CD14-positive monocyte (primary cell): Measurements from ENCODE around the gene SPTBN2. TPM values are rescaled to one million over a fixed set of nuclear protein-coding genes. Genes with fewer than 3 reads are reported as not detected.

Source experiments
- DNase-seq, 3 donors: peaks; one replicate each; pipeline ENCODE4 v3.0.0-alpha.2; 2011 to 2022
- H2AFZ ChIP-seq: 2 replicates; pipeline ENCODE4 v1.6.0; 2012; ENCODE audit warnings: mild to moderate bottlenecking, low read depth, low read length, inconsistent platforms; ENCODE audit not compliant: insufficient read depth, poor library complexity, severe bottlenecking
- H3K27ac ChIP-seq, 2 donors: 1 replicate in 1 of 2; 2 replicates in 1 of 2; pipeline ENCODE4 v1.5.1; 2012 to 2013; ENCODE audit warnings: low read length in 2 of 2, control low read depth in 1 of 2, inconsistent platforms in 1 of 2, low read depth in 1 of 2, mild to moderate bottlenecking in 1 of 2
- H3K27me3 ChIP-seq, 2 donors: one replicate each; pipeline versions ENCODE4 v1.6.0 to v1.6.1; 2011 to 2013; ENCODE audit warnings: low read length in 2 of 2; ENCODE audit not compliant: control insufficient read depth in 2 of 2, insufficient read depth in 2 of 2
- H3K36me3 ChIP-seq, 2 donors: replicated peaks in 1 of 2; 1 replicate in 1 of 2; 2 replicates in 1 of 2; pipeline versions ENCODE4 v1.5.1 to v1.6.1; 2012 to 2013; ENCODE audit warnings: low read length in 2 of 2, control low read depth in 1 of 2, inconsistent platforms in 1 of 2, mild to moderate bottlenecking in 1 of 2; ENCODE audit not compliant: insufficient read depth in 2 of 2, control insufficient read depth in 1 of 2
- H3K4me1 ChIP-seq, 2 donors: 1 replicate in 1 of 2; 2 replicates in 1 of 2; pipeline versions ENCODE4 v1.5.1 to v1.6.1; 2012 to 2013; ENCODE audit warnings: low read length in 2 of 2, control low read depth in 1 of 2, inconsistent platforms in 1 of 2, mild to moderate bottlenecking in 1 of 2, moderate library complexity in 1 of 2; ENCODE audit not compliant: insufficient read depth in 2 of 2, control insufficient read depth in 1 of 2
- H3K4me2 ChIP-seq: replicated peaks from 2 replicates; pipeline ENCODE3; 2012; ENCODE audit warnings: low read length, moderate library complexity, mild to moderate bottlenecking; ENCODE audit not compliant: poor library complexity, severe bottlenecking; ENCODE audit errors: extremely low read depth
- H3K4me3 ChIP-seq, 3 experiments: fragments of 200-600 bp in 1 of 3; sonication (generic) in 1 of 3; replicated peaks in 1 of 3; 1 replicate in 2 of 3; 2 replicates in 1 of 3; pipeline ENCODE4 v1.5.1; 2011 to 2013; ENCODE audit warnings: low read length in 3 of 3, mild to moderate bottlenecking in 3 of 3, control low read depth in 2 of 3, low read depth in 2 of 3, inconsistent platforms in 1 of 3, moderate library complexity in 1 of 3
- H3K79me2 ChIP-seq: 2 replicates; pipeline ENCODE4 v1.6.0; 2012; ENCODE audit warnings: mild to moderate bottlenecking, control low read depth, inconsistent platforms, low read length, moderate library complexity; ENCODE audit not compliant: insufficient read depth
- H3K9ac ChIP-seq: 2 replicates; pipeline ENCODE4 v1.6.0; 2017; ENCODE audit warnings: low read length, mild to moderate bottlenecking; ENCODE audit not compliant: insufficient read depth, poor library complexity, severe bottlenecking
- H3K9me3 ChIP-seq, 2 donors: replicated peaks in 1 of 2; 1 replicate in 1 of 2; 2 replicates in 1 of 2; pipeline versions ENCODE4 v1.5.1 to v1.6.1; 2012 to 2013; ENCODE audit warnings: low read length in 2 of 2, control low read depth in 1 of 2; ENCODE audit not compliant: control insufficient read depth in 1 of 2, insufficient read depth in 1 of 2
- H4K20me1 ChIP-seq: 2 replicates; pipeline ENCODE4 v1.6.0; 2012; ENCODE audit warnings: mild to moderate bottlenecking, low read length, control low read depth, moderate library complexity; ENCODE audit not compliant: insufficient read depth
- H3K27ac Mint-ChIP-seq, 7 donors: one replicate each; pipeline ENCODE4 v1.8.0; 2020; ENCODE audit warnings: mild to moderate bottlenecking in 7 of 7, mixed read lengths in 7 of 7, moderate library complexity in 6 of 7, inconsistent platforms in 2 of 7
- H3K27me3 Mint-ChIP-seq, 3 donors: one replicate each; pipeline ENCODE4 v1.8.0; 2021 to 2022; ENCODE audit warnings: low read depth in 3 of 3, mild to moderate bottlenecking in 3 of 3, mixed read lengths in 3 of 3, moderate library complexity in 3 of 3, inconsistent platforms in 1 of 3
- H3K36me3 Mint-ChIP-seq, 2 donors: one replicate each; pipeline ENCODE4 v1.8.0; 2020; ENCODE audit warnings: mixed read lengths in 2 of 2, inconsistent platforms in 1 of 2, mild to moderate bottlenecking in 1 of 2
- H3K4me1 Mint-ChIP-seq: one replicate; pipeline ENCODE4 v1.8.0; 2020; ENCODE audit warnings: mild to moderate bottlenecking, mixed read lengths
- H3K4me3 Mint-ChIP-seq, 2 donors: one replicate each; pipeline ENCODE4 v1.8.0; 2020; ENCODE audit warnings: mild to moderate bottlenecking in 2 of 2, mixed read lengths in 2 of 2, moderate library complexity in 1 of 2
- H3K9me3 Mint-ChIP-seq, 7 donors: one replicate each; pipeline ENCODE4 v1.8.0; 2020 to 2022; ENCODE audit warnings: mixed read lengths in 7 of 7, mild to moderate bottlenecking in 6 of 7, moderate library complexity in 6 of 7, inconsistent platforms in 2 of 7
- WGBS: methylation state at CpG from one replicate; pipeline ENCODE4 v1.1.5; 2013; ENCODE audit warnings: missing lambda C conversion rate; ENCODE audit not compliant: insufficient coverage; 5-methylcytosine and 5-hydroxymethylcytosine counted together
- intact Hi-C, 2 donors: fragments of 100-400 bp; cut with micrococcal nuclease; formaldehyde crosslinking; loops; one replicate each; pipeline versions ENCODE4 v1.15.0 to v1.15.1; 2023
- polyA plus RNA-seq, 3 donors: library from polyadenylated mRNA; depleted of rRNA in 1 of 3; unstranded in 2 of 3; stranded (reverse) in 1 of 3; fragments of 300-500 nt in 2 of 3; fragments of >200 nt in 1 of 3; fragmentation: Illumina TruSeq in 2 of 3; gene quantifications; 1 replicate in 2 of 3; 2 replicates in 1 of 3; pipeline ENCODE4 v1.2.3, GENCODE V29; 2012 to 2021
- TF ChIP-seq, protein P1 (sequence below): fragments of 200-600 bp; IDR thresholded peaks from one replicate; pipeline ENCODE4 v1.8.0; 2022; ENCODE audit warnings: antibody characterized with exemption, mild to moderate bottlenecking

The SPTBN2 gene
- polyA plus RNA-seq, 3 donors = not detected

DNA sequence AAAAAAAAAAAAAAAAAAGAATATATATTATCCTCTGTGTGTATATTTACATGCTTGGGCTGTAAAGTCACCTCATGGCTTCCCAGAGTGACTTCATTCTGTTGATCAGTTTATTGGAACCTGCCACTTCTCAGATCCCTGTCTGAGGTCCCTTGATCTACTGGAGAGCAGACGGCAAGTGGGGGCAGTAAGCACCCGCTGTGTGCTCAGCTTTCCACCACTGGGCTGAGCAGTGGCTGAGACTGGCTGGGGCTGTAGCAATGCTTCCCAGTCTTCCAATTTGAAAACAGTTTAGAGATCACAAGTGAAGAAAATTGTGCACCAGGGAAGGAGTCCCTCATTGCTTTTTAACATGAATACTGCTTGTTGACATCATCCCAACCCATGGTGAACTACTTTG is 44.4 kb downstream of the SPTBN2 start:
- TF ChIP-seq, protein P1, sequence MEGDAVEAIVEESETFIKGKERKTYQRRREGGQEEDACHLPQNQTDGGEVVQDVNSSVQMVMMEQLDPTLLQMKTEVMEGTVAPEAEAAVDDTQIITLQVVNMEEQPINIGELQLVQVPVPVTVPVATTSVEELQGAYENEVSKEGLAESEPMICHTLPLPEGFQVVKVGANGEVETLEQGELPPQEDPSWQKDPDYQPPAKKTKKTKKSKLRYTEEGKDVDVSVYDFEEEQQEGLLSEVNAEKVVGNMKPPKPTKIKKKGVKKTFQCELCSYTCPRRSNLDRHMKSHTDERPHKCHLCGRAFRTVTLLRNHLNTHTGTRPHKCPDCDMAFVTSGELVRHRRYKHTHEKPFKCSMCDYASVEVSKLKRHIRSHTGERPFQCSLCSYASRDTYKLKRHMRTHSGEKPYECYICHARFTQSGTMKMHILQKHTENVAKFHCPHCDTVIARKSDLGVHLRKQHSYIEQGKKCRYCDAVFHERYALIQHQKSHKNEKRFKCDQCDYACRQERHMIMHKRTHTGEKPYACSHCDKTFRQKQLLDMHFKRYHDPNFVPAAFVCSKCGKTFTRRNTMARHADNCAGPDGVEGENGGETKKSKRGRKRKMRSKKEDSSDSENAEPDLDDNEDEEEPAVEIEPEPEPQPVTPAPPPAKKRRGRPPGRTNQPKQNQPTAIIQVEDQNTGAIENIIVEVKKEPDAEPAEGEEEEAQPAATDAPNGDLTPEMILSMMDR = no peak
- no peak overlapping the region for H3K27ac Mint-ChIP-seq
- Histone ChIP-seq H3K4me2 (no peak overlapping the region), H4K20me1 (no peaks in the 10 kb centered on the region), H3K4me1 (no peaks in the 10 kb centered on the region), H3K4me3 (no peak overlapping the region), H2AFZ (no peak overlapping the region), H3K27ac (no peak overlapping the region), H3K36me3 (no peaks in the 10 kb centered on the region), H3K9ac (no peak overlapping the region), H3K9me3 (no peaks in the 10 kb centered on the region), H3K79me2 (no peaks in the 10 kb centered on the region), H3K27me3 (no peaks in the 10 kb centered on the region)
- H3K4me1 Mint-ChIP-seq = no peaks in the 10 kb centered on the region
- H3K27me3 Mint-ChIP-seq = peaks cover 0 to 3% (median 0%) of the 10 kb centered on the region in 3 donors
- H3K4me3 Mint-ChIP-seq = no peak overlapping the region
- no peaks in the 10 kb centered on the region for H3K36me3 Mint-ChIP-seq
- H3K9me3 Mint-ChIP-seq = no peaks in the 10 kb centered on the region
- 94% methylated on average over 2 of the region's 2 CpGs for WGBS
- intact Hi-C loops = loop anchor here in 1 of 2 donors (5.0 kb wide), 1 partner anchor 282 kb away; no protein-coding TSS in a partner anchor
- DNase-seq = no peak

DNA sequence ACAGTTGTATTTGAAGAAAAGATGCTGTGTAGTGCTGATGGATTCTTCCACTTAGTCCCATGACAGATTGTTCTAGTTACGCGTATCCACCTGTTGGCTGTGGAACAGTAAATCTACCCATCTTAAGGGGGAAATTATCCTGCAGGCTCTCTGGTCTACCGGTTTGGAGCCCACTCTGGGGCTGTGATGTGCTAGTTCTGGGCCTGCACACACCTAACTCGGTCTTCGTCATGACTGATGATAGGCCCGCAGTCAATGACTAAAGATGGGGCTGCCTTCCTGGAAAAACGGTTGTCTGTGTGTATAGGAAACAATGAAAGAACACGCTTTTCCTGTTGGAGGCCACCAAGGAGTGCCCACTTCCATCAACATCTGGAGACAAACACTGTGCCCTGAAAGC is 45.1 kb downstream of the SPTBN2 start:
- no peak overlapping the region for H3K4me3 Mint-ChIP-seq
- TF ChIP-seq, protein P1 = no peak

More for the DNA sequence above, 45.1 kb downstream of the SPTBN2 start:
- H3K79me2 ChIP-seq = no peaks in the 10 kb centered on the region
- no peaks in the 10 kb centered on the region for H3K9me3 ChIP-seq
- no peak overlapping the region for H2AFZ ChIP-seq
- intact Hi-C loops = no loop called here
- no peak overlapping the region for H3K9ac ChIP-seq
- H3K4me1 ChIP-seq = no peaks in the 10 kb centered on the region
- H3K27me3 ChIP-seq = no peaks in the 10 kb centered on the region
- DNase-seq = no peak
- no peak overlapping the region for H3K27ac ChIP-seq
- Mint-ChIP-seq H3K9me3 (no peaks in the 10 kb centered on the region), H3K36me3 (no peaks in the 10 kb centered on the region), H3K4me1 (no peaks in the 10 kb centered on the region), H3K27me3 (peaks cover 0 to 3% (median 0%) of the 10 kb centered on the region in 3 donors), H3K27ac (no peak overlapping the region)
- no peaks in the 10 kb centered on the region for H4K20me1 ChIP-seq
- WGBS = 88% methylated on average over 1 of the region's 8 CpGs
- H3K4me3 ChIP-seq = no peak overlapping the region
- no peaks in the 10 kb centered on the region for H3K36me3 ChIP-seq
- no peak overlapping the region for H3K4me2 ChIP-seq
